ENCODE data around the gene HYLS1. TPM values are rescaled to one million over a fixed set of nuclear protein-coding genes. Genes with fewer than 3 reads are reported as not detected.

The HYLS1 gene
- total RNA-seq, 1 experiment from 2014 or later, result 15.4 TPM

DNA sequence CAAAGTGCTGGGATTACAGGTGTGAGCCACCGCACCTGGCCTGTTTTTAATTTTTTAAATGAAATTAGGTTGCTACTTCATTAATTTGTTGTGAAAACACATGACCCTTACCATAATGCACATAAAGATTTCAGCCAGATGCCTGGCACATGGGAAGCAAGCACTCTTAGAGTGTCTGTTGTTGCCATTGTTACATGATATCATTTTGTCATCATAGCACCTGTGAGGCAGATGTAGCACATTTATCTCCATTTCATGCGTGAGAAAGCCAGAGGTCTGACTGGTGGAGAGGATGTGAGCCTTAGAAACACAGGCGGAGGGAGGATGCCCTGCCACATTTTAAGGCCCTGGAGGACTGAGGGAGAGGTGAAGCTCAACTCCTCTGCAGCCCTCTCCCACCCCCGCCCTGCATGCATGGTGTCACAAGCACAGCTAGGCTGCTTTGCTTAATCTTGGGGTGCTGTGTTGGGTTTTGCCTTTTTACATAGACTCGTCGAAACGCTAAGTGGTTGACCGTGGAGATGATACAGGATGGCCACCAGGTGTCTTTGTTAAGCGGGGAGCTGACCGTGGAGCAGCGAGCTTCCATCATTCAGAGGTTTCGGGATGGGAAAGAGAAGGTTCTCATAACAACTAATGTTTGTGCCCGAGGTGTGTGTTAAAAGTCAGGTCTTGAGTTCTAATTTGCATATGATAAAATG is 30.8 kb downstream of the HYLS1 start:
- DNase-seq (ENCODE audit: low read depth in 1 of 2, low spot score in 2 of 2), result no peak
- no peaks in the 10 kb centered on the region for H3K9me3 ChIP-seq (replicated peaks)
- no peaks in the 10 kb centered on the region for H3K36me3 ChIP-seq
- no peak overlapping the region for H3K27ac ChIP-seq
- H3K4me3 ChIP-seq, result no peak overlapping the region
- 0 out of 2 replicates have a peak, but pooled peaks cover 4% of the 10 kb centered on the region for H3K27me3 ChIP-seq (replicated peaks)
- no peaks in the 10 kb centered on the region for H3K4me1 ChIP-seq (replicated peaks)

GRCh38 chr11:125921042-125921441 is 33.6 kb downstream of the HYLS1 start:
- Histone ChIP-seq H3K27me3 (replicated peaks) (0 out of 2 replicates have a peak, but pooled peaks cover 3% of the 10 kb centered on the region), H3K4me3 (no peak overlapping the region), H3K27ac (no peak overlapping the region), H3K4me1 (replicated peaks) (no peaks in the 10 kb centered on the region), H3K9me3 (replicated peaks) (no peaks in the 10 kb centered on the region), H3K36me3 (no peaks in the 10 kb centered on the region)
- DNase-seq (ENCODE audit: low read depth in 1 of 2, low spot score in 2 of 2), result no peak

- Histone ChIP-seq H3K27me3 (replicated peaks) (no peaks in the 10 kb centered on the region), H3K27ac (no peak overlapping the region), H3K9me3 (replicated peaks) (no peaks in the 10 kb centered on the region), H3K4me1 (replicated peaks) (no peaks in the 10 kb centered on the region), H3K36me3 (no peaks in the 10 kb centered on the region), H3K4me3 (no peak overlapping the region)
- DNase-seq (ENCODE audit: low read depth in 1 of 2, low spot score in 2 of 2), result no peak
These were observed 34.7 kb downstream of the HYLS1 start for GRCh38 chr11:125922156-125922555.

GRCh38 chr11:125923012-125923579 is 35.6 kb downstream of the HYLS1 start:
- Histone ChIP-seq H3K9me3 (replicated peaks) (no peaks in the 10 kb centered on the region), H3K4me1 (replicated peaks) (no peaks in the 10 kb centered on the region), H3K4me3 (no peak overlapping the region), H3K27ac (no peak overlapping the region), H3K27me3 (replicated peaks) (no peaks in the 10 kb centered on the region), H3K36me3 (no peaks in the 10 kb centered on the region)
- DNase-seq (ENCODE audit: low read depth in 1 of 2, low spot score in 2 of 2), result peak in 1 of 2 experiments; percentile 19

GRCh38 chr11:125923633-125924032 is 36.2 kb downstream of the HYLS1 start:
- H3K4me1 ChIP-seq (replicated peaks), result no peaks in the 10 kb centered on the region
- no peaks in the 10 kb centered on the region for H3K27me3 ChIP-seq (replicated peaks)
- H3K9me3 ChIP-seq (replicated peaks), result no peaks in the 10 kb centered on the region
- no peak overlapping the region for H3K27ac ChIP-seq
- DNase-seq (ENCODE audit: low read depth in 1 of 2, low spot score in 2 of 2), result no peak
- no peak overlapping the region for H3K4me3 ChIP-seq
- H3K36me3 ChIP-seq, result no peaks in the 10 kb centered on the region

- Histone ChIP-seq H3K9me3 (replicated peaks) (no peaks in the 10 kb centered on the region), H3K36me3 (no peaks in the 10 kb centered on the region), H3K4me1 (replicated peaks) (no peaks in the 10 kb centered on the region), H3K27me3 (replicated peaks) (no peaks in the 10 kb centered on the region), H3K4me3 (no peak overlapping the region), H3K27ac (no peak overlapping the region)
- no peak for DNase-seq (ENCODE audit: low read depth in 1 of 2, low spot score in 2 of 2)
These were observed 37.0 kb downstream of the HYLS1 start for GRCh38 chr11:125924384-125925007.

- no peaks in the 10 kb centered on the region for H3K27me3 ChIP-seq (replicated peaks)
These were observed 37.8 kb downstream of the HYLS1 start for GRCh38 chr11:125925247-125925740.

GRCh38 chr11:125925804-125926203 is 38.3 kb downstream of the HYLS1 start:
- H3K4me3 ChIP-seq, result no peak overlapping the region

More at GRCh38 chr11:125925247-125925740, 37.8 kb downstream of the HYLS1 start:
- no peak for DNase-seq (ENCODE audit: low read depth in 1 of 2, low spot score in 2 of 2)
- Histone ChIP-seq H3K36me3 (no peaks in the 10 kb centered on the region), H3K27ac (no peak overlapping the region), H3K4me1 (replicated peaks) (no peaks in the 10 kb centered on the region), H3K9me3 (replicated peaks) (no peaks in the 10 kb centered on the region), H3K4me3 (no peak overlapping the region)

GRCh38 chr11:125926682-125927081 is 39.2 kb downstream of the HYLS1 start:
- no peak for DNase-seq (ENCODE audit: low read depth in 1 of 2, low spot score in 2 of 2)
- Histone ChIP-seq H3K9me3 (replicated peaks) (no peaks in the 10 kb centered on the region), H3K27ac (no peak overlapping the region), H3K4me1 (replicated peaks) (no peaks in the 10 kb centered on the region), H3K4me3 (no peak overlapping the region), H3K36me3 (no peaks in the 10 kb centered on the region), H3K27me3 (replicated peaks) (no peaks in the 10 kb centered on the region)

More at GRCh38 chr11:125925804-125926203, 38.3 kb downstream of the HYLS1 start:
- Histone ChIP-seq H3K27me3 (replicated peaks) (no peaks in the 10 kb centered on the region), H3K27ac (no peak overlapping the region), H3K4me1 (replicated peaks) (no peaks in the 10 kb centered on the region), H3K36me3 (no peaks in the 10 kb centered on the region), H3K9me3 (replicated peaks) (no peaks in the 10 kb centered on the region)
- DNase-seq (ENCODE audit: low read depth in 1 of 2, low spot score in 2 of 2), result no peak

DNA sequence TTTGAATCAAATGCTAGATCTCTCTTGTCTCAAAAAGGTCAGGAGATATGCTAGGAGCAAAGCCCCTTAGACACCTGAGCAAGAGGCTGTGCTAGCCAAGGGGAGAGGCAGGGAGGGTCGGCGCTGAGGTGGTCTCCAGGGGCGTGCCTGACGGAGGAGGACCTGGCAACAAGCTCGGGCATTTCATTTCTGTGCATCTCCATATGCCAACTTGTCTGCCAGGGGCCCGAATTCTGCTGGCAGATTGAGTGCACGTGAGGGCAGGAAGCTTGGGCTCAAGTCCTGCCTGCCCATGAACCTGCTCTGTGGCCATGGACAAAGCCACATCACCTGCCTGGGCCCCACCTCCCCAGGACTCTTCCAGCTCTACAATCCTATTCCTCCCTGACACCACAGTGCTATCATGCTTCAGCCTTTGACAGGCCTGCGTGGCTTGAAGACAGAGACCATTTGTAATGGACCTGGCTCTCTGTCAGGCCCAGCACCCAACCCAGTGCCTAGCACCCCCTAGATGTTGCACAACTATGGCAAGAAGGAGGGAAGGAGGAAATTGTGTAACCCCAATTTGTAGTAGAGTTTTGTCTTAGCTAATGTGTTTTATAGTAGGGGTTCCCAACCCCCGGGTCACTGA is 42.1 kb downstream of the HYLS1 start:
- DNase-seq (ENCODE audit: low read depth in 1 of 2, low spot score in 2 of 2), result no peak
- Histone ChIP-seq H3K27me3 (replicated peaks) (no peaks in the 10 kb centered on the region), H3K4me3 (no peak overlapping the region), H3K36me3 (no peaks in the 10 kb centered on the region), H3K27ac (no peak overlapping the region), H3K4me1 (replicated peaks) (no peaks in the 10 kb centered on the region), H3K9me3 (replicated peaks) (no peaks in the 10 kb centered on the region)

GRCh38 chr11:125930076-125930450 is 42.6 kb downstream of the HYLS1 start:
- Histone ChIP-seq H3K9me3 (replicated peaks) (no peaks in the 10 kb centered on the region), H3K27ac (no peak overlapping the region), H3K36me3 (no peaks in the 10 kb centered on the region), H3K27me3 (replicated peaks) (no peaks in the 10 kb centered on the region), H3K4me1 (replicated peaks) (no peaks in the 10 kb centered on the region), H3K4me3 (no peak overlapping the region)
- no peak for DNase-seq (ENCODE audit: low read depth in 1 of 2, low spot score in 2 of 2)

- H3K36me3 ChIP-seq, result no peaks in the 10 kb centered on the region
- no peak overlapping the region for H3K27ac ChIP-seq
- no peaks in the 10 kb centered on the region for H3K27me3 ChIP-seq (replicated peaks)
- no peaks in the 10 kb centered on the region for H3K9me3 ChIP-seq (replicated peaks)
- no peaks in the 10 kb centered on the region for H3K4me1 ChIP-seq (replicated peaks)
- H3K4me3 ChIP-seq, result no peak overlapping the region
- no peak for DNase-seq (ENCODE audit: low read depth in 1 of 2, low spot score in 2 of 2)
These were observed 43.6 kb downstream of the HYLS1 start for GRCh38 chr11:125931116-125931515.

DNA sequence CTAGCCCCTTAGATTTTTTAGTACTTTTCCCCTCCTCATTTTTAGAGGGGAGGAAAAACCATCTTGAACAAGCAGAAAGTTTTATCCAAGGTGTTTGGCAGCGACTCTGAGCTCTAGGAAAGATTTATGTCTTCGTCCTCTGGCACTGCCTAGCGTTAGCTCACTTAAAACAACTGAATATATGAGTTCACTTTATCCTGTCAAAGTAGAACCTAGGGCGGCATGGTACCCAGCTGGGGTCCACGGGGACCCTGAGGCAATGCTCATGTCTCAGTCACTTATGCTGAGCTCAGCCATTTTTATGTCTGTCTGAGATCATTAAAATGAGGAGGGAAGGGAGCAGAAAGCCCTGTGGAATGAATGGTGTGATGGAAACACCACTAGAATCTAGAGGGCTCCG is 44.2 kb downstream of the HYLS1 start:
- Histone ChIP-seq H3K4me1 (replicated peaks) (no peaks in the 10 kb centered on the region), H3K36me3 (no peaks in the 10 kb centered on the region), H3K27me3 (replicated peaks) (no peaks in the 10 kb centered on the region), H3K27ac (no peak overlapping the region), H3K9me3 (replicated peaks) (no peaks in the 10 kb centered on the region), H3K4me3 (no peak overlapping the region)
- DNase-seq (ENCODE audit: low read depth in 1 of 2, low spot score in 2 of 2), result no peak

DNA sequence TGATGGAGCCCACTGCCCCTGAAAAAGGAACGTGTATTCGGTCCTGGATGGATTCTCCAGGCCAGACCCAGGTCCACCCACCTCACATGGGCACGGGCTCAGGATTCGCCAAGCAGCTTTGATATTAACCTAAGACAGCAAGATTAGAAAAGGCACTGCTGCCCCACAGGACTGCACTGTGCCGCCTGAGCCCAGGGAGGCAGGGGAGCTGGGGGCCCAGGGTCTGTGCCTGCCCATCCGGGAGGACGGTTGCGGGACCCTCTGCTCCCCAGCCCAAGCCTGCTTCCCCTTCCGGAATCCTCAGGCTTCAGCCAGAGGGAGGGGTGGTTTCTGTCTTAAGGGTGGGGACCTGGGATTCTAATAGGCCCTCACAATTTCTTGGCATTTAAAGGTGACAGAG is 44.8 kb downstream of the HYLS1 start:
- Histone ChIP-seq H3K27ac (no peak overlapping the region), H3K4me1 (replicated peaks) (no peaks in the 10 kb centered on the region), H3K9me3 (replicated peaks) (no peaks in the 10 kb centered on the region), H3K27me3 (replicated peaks) (no peaks in the 10 kb centered on the region), H3K36me3 (no peaks in the 10 kb centered on the region), H3K4me3 (no peak overlapping the region)
- DNase-seq (ENCODE audit: low read depth in 1 of 2, low spot score in 2 of 2), result no peak

Data from SJSA1 (cell line).